Measurements from ENCODE around the gene KIF14. TPM values are rescaled to one million over a fixed set of nuclear protein-coding genes. Genes with fewer than 3 reads are reported as not detected.

KIF14 gene
- total RNA-seq, 1 experiment from 2014 or later = 39.7 TPM

DNA sequence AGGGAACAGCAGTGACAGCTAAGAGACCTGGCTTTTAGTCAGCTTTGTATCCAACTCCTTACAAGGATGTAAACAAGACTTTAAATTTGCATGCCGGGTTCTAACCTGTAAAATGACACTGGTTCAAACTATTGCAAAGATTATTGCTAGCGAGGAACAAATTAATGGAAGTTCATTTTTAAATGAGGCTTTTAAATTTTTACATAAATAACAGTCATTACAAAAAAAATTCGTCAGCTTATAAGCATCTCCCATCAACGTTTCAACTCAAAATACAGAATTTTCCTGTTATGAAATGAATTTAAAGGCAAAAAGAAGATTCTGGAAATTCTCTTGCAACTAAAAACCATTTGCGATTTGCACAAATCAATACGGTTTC lies 668 bp downstream of the KIF14 start:
- Histone ChIP-seq H3K27me3 (replicated peaks; ENCODE audit: insufficient read depth, low read depth, low read length, poor library complexity) (no peaks in the 10 kb centered on the region), H3K9me3 (ENCODE audit: low read depth, low read length, poor library complexity, severe bottlenecking) (no peaks in the 10 kb centered on the region), H3K4me3 (ENCODE audit: low read depth, low read length, poor library complexity, severe bottlenecking) (peak overlapping the region; percentile 70), H3K27ac (ENCODE audit: low read depth, low read length, poor library complexity, severe bottlenecking) (peak overlapping the region; percentile 79), H3K36me3 (ENCODE audit: insufficient read depth, low read length, poor library complexity, severe bottlenecking) (peaks cover 25% of the 10 kb centered on the region), H3K4me1 (ENCODE audit: insufficient read depth, low read length, poor library complexity, severe bottlenecking) (no peaks in the 10 kb centered on the region)
- no peak for DNase-seq (ENCODE audit: low spot score)
- CTCF ChIA-PET = no interaction called here
- no TSS peak for BruUV-seq (replicated peaks)
- TF ChIP-seq EZH2 (IDR thresholded peaks at IDR 0.05; ENCODE audit: borderline replicate concordance, low read depth, low read length, poor library complexity, severe bottlenecking) = no peak
- TF ChIP-seq, protein P1, sequence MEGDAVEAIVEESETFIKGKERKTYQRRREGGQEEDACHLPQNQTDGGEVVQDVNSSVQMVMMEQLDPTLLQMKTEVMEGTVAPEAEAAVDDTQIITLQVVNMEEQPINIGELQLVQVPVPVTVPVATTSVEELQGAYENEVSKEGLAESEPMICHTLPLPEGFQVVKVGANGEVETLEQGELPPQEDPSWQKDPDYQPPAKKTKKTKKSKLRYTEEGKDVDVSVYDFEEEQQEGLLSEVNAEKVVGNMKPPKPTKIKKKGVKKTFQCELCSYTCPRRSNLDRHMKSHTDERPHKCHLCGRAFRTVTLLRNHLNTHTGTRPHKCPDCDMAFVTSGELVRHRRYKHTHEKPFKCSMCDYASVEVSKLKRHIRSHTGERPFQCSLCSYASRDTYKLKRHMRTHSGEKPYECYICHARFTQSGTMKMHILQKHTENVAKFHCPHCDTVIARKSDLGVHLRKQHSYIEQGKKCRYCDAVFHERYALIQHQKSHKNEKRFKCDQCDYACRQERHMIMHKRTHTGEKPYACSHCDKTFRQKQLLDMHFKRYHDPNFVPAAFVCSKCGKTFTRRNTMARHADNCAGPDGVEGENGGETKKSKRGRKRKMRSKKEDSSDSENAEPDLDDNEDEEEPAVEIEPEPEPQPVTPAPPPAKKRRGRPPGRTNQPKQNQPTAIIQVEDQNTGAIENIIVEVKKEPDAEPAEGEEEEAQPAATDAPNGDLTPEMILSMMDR (conservative IDR thresholded peaks at IDR 0.05; ENCODE audit: low read depth, low read length) = no peak
- intact Hi-C loops (cut with micrococcal nuclease; ENCODE audit: unreplicated experiment) = loop anchor here (2.0 to 10.0 kb wide), 3 partner anchors 51 to 215 kb away; no protein-coding TSS in a partner anchor
- POLR2A ChIA-PET (ENCODE audit: low non-redundant PET) = no interaction called here

DNA sequence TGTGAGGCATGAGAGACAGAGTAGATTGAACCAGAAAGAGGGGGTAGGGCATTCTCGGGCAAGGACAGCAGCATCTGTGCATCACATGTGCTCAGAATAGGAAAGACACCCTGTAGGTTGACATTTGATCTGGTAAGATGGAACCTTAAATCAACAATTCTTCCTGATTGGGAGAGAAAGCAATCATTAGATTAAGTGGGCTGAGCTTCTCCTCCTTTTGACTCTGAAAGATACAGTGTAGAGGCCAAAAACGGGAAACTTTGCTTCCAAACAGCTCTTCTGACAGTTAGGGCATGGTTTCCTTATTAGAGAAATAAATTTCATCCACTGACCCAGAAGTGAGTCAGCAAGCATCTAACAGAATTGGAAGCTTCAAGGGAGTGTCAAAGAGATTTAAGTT lies 9.7 kb downstream of the KIF14 start:
- no peaks in the 10 kb centered on the region for H3K4me1 ChIP-seq (ENCODE audit: insufficient read depth, low read length, poor library complexity, severe bottlenecking)
- no peak for DNase-seq (ENCODE audit: low spot score)
- TF ChIP-seq EZH2 (IDR thresholded peaks at IDR 0.05; ENCODE audit: borderline replicate concordance, low read depth, low read length, poor library complexity, severe bottlenecking) = no peak
- TF ChIP-seq, protein P1 (conservative IDR thresholded peaks at IDR 0.05; ENCODE audit: low read depth, low read length) = no peak
- no peak overlapping the region for H3K4me3 ChIP-seq (ENCODE audit: low read depth, low read length, poor library complexity, severe bottlenecking)
- peaks cover 79% of the 10 kb centered on the region for H3K36me3 ChIP-seq (ENCODE audit: insufficient read depth, low read length, poor library complexity, severe bottlenecking)
- no peak overlapping the region for H3K27ac ChIP-seq (ENCODE audit: low read depth, low read length, poor library complexity, severe bottlenecking)
- intact Hi-C loops (cut with micrococcal nuclease; ENCODE audit: unreplicated experiment) = no loop called here
- POLR2A ChIA-PET (ENCODE audit: low non-redundant PET) = no interaction called here
- CTCF ChIA-PET = no interaction called here
- no peaks in the 10 kb centered on the region for H3K27me3 ChIP-seq (replicated peaks; ENCODE audit: insufficient read depth, low read depth, low read length, poor library complexity)
- H3K9me3 ChIP-seq (ENCODE audit: low read depth, low read length, poor library complexity, severe bottlenecking) = no peaks in the 10 kb centered on the region
- BruUV-seq (replicated peaks) = no TSS peak

DNA sequence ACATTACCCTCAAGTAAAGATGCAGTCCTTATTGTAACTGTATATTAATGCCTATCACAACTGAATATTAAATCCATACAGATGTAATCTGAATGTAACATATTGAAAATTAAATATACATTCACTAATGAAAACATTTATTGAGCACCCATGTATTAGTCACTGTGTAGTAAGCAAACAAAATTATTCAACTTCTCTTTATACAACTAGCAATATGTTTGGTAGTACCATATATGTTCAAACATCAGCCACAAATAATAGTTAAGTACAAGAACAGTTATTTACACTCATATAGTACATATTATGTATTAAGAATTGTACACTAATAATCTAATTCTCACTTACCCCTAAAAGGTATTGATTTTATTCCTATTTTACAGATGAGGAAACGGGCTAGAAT lies 17.9 kb downstream of the KIF14 start:
- TF ChIP-seq EZH2 (IDR thresholded peaks at IDR 0.05; ENCODE audit: borderline replicate concordance, low read depth, low read length, poor library complexity, severe bottlenecking) = no peak
- Histone ChIP-seq H3K4me1 (ENCODE audit: insufficient read depth, low read length, poor library complexity, severe bottlenecking) (no peaks in the 10 kb centered on the region), H3K4me3 (ENCODE audit: low read depth, low read length, poor library complexity, severe bottlenecking) (no peak overlapping the region), H3K36me3 (ENCODE audit: insufficient read depth, low read length, poor library complexity, severe bottlenecking) (peaks cover 97% of the 10 kb centered on the region), H3K9me3 (ENCODE audit: low read depth, low read length, poor library complexity, severe bottlenecking) (no peaks in the 10 kb centered on the region), H3K27ac (ENCODE audit: low read depth, low read length, poor library complexity, severe bottlenecking) (no peak overlapping the region), H3K27me3 (replicated peaks; ENCODE audit: insufficient read depth, low read depth, low read length, poor library complexity) (no peaks in the 10 kb centered on the region)
- ChIA-PET POLR2A (ENCODE audit: low non-redundant PET) (no interaction called here), CTCF (no interaction called here)
- intact Hi-C loops (cut with micrococcal nuclease; ENCODE audit: unreplicated experiment) = no loop called here
- no peak for DNase-seq (ENCODE audit: low spot score)
- BruUV-seq (replicated peaks) = no TSS peak

DNA sequence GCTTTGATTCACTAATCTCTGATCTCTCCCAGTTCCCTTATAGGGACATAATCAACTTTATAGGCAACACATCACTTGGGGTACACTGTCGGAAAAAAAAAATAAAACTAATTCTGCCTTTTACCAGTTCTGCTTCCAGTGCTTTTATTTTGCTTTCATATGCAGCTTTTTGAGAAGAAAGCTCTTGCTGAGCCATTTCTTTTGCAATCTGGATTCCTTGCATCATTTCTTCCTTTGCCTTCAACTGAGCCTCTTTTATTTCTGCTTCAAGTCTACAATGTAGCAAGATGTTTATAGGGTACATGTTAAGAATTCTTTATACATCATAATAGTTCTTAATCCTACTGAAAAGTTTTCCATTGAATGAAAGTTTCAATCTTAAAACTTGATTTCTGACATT lies 30.6 kb downstream of the KIF14 start:
- Histone ChIP-seq H3K4me1 (ENCODE audit: insufficient read depth, low read length, poor library complexity, severe bottlenecking) (no peaks in the 10 kb centered on the region), H3K27me3 (replicated peaks; ENCODE audit: insufficient read depth, low read depth, low read length, poor library complexity) (no peaks in the 10 kb centered on the region), H3K9me3 (ENCODE audit: low read depth, low read length, poor library complexity, severe bottlenecking) (no peaks in the 10 kb centered on the region), H3K4me3 (ENCODE audit: low read depth, low read length, poor library complexity, severe bottlenecking) (no peak overlapping the region), H3K36me3 (ENCODE audit: insufficient read depth, low read length, poor library complexity, severe bottlenecking) (peaks cover 61% of the 10 kb centered on the region), H3K27ac (ENCODE audit: low read depth, low read length, poor library complexity, severe bottlenecking) (no peak overlapping the region)
- no TSS peak for BruUV-seq (replicated peaks)
- DNase-seq (ENCODE audit: low spot score) = no peak
- CTCF ChIA-PET = no interaction called here
- TF ChIP-seq EZH2 (IDR thresholded peaks at IDR 0.05; ENCODE audit: borderline replicate concordance, low read depth, low read length, poor library complexity, severe bottlenecking) = no peak
- TF ChIP-seq, protein P1 (conservative IDR thresholded peaks at IDR 0.05; ENCODE audit: low read depth, low read length) = no peak
- POLR2A ChIA-PET (ENCODE audit: low non-redundant PET) = no interaction called here
- intact Hi-C loops (cut with micrococcal nuclease; ENCODE audit: unreplicated experiment) = no loop called here
